Heart left ventricle (tissue), 16 donors: ENCODE measurements around the gene FOXR1. TPM values are rescaled to one million over a fixed set of nuclear protein-coding genes. Genes with fewer than 3 reads are reported as not detected.

Experiments
- ATAC-seq, 4 donors: fragments of 200-7000 bp; cut with Tn5 transposase; one replicate each; pipeline ENCODE4 v1.9.1; 2020 to 2022; ENCODE audit warnings: moderate library complexity in 4 of 4, mild to moderate bottlenecking in 3 of 4, moderate number of reproducible peaks in 1 of 4
- DNase-seq, 5 donors: peaks; one replicate each; pipeline ENCODE4 v3.0.0-alpha.2; 2020
- H3K27ac ChIP-seq, 12 donors: fragments of 200-600 bp; sonication (generic) in 4 of 12; one replicate each; pipeline versions ENCODE4 v1.5.0 to v1.8.0; 2016 to 2022; ENCODE audit warnings: mild to moderate bottlenecking in 2 of 12
- H3K27me3 ChIP-seq, 9 donors: fragments of 200-600 bp; sonication (generic) in 2 of 9; one replicate each; pipeline versions ENCODE4 v1.5.1 to v1.8.0; 2016 to 2022; ENCODE audit warnings: mild to moderate bottlenecking in 3 of 9
- H3K36me3 ChIP-seq, 9 donors: fragments of 200-600 bp; sonication (generic) in 2 of 9; one replicate each; pipeline versions ENCODE4 v1.5.0 to v1.8.0; 2018 to 2022; ENCODE audit warnings: mild to moderate bottlenecking in 2 of 9
- H3K4me1 ChIP-seq, 12 donors: fragments of 200-600 bp; sonication (generic) in 4 of 12; one replicate each; pipeline versions ENCODE4 v1.5.0 to v1.8.0; 2016 to 2022; ENCODE audit warnings: mild to moderate bottlenecking in 3 of 12
- H3K4me3 ChIP-seq, 12 donors: fragments of 200-600 bp; sonication (generic) in 4 of 12; one replicate each; pipeline versions ENCODE4 v1.5.0 to v1.8.0; 2017 to 2022; ENCODE audit warnings: mild to moderate bottlenecking in 9 of 12, moderate library complexity in 4 of 12
- H3K9me3 ChIP-seq, 12 donors: fragments of 200-600 bp; sonication (generic) in 4 of 12; one replicate each; pipeline versions ENCODE4 v1.5.0 to v1.8.0; 2016 to 2022; ENCODE audit warnings: mild to moderate bottlenecking in 1 of 12
- CTCF ChIP-seq, 12 donors: fragments of 200-600 bp; sonication (generic) in 4 of 12; IDR thresholded peaks; one replicate each; pipeline versions ENCODE4 v1.5.0 to v1.8.0; 2018 to 2022; ENCODE audit warnings: antibody characterized with exemption in 12 of 12, mild to moderate bottlenecking in 5 of 12
- POLR2A ChIP-seq, 2 donors: fragments of 450-650 bp; IDR thresholded peaks; one replicate each; pipeline ENCODE4 v1.6.1; 2017; ENCODE audit warnings: antibody characterized with exemption in 2 of 2, mild to moderate bottlenecking in 2 of 2, moderate library complexity in 2 of 2
- WGBS, 4 donors: extraction: QIAGEN DNeasy Blood & Tissue Kit in 2 of 4; methylation state at CpG; one replicate each; pipeline versions ENCODE4 v1.1.5 to v1.1.7; 2013 to 2018; 5-methylcytosine and 5-hydroxymethylcytosine counted together
- intact Hi-C, 10 donors: fragments of 100-400 bp; cut with DNase I; formaldehyde crosslinking; loops; one replicate each; pipeline versions ENCODE4 v1.11.1 to v1.14.2; 2022
- polyA plus RNA-seq, 2 donors: library from polyadenylated mRNA; stranded (reverse); fragments of 200-250 nt; gene quantifications; one replicate each; pipeline ENCODE4 v1.2.3, GENCODE V29; 2013
- total RNA-seq, 9 donors: library from RNA; depleted of rRNA in 2 of 9; stranded (reverse); fragments of >200 nt in 2 of 9; fragmentation: NEBNext Ultra II Directional in 3 of 9; extraction: Animal tissue kit (Norgen Biotek cat#: 25700) in 3 of 9; gene quantifications; one replicate each; pipeline versions ENCODE4 v1.1.0 to v1.2.4, GENCODE V29; 2016 to 2023
- donor health status: ischemic (EF 13 %, LVEDD 7.1; RV severe dilation, severe dysfunction).
- donor health status: healthy with polysubstance abuse.
- donor health status: DM: no; HTN: yes; CAD: no.
- donor health status: DM: no; HTN: no; CAD: no.
- donor health status: ischemic (EF 25% LVEDD 6.9; RV normal size, moderate dysfunction).
- donor health status: ischemic (EF 25% LVEDD 5.7; RV mildly dilated, moderate dysfunction).
- donor health status: healthy.
- donor health status: DM: yes; HTN: yes; CAD: no.
- donor health status: ischemic (EF 35%, LVEDD 5.7; RV mildly dilated, moderate dysfunction).
- donor health status: nonischemic (EF 11% LVEDD 7.7; RV severe dilation, severe dysfunction).
- donor health status: DM: yes; HTN: yes; CAD: no.
- donor health status: PGD.
- donor health status: ischemic (EF 29% LVEDD 5.4; RV normal size, mild dysfunction).
- donor health status: nonischemic (EF 23%, LVEDD 6.1; RV moderate dilation, normal function).

Gene FOXR1
- total and polyA plus RNA-seq, 11 donors: not detected

GRCh38 chr11:118923721-118924587, 47.6 kb upstream of the FOXR1 start:
- WGBS, 4 donors: 9 to 18% (median 13%) methylated on average over 7 of the region's 7 CpGs
- ATAC-seq: no peak
- peak in 1 of 5 donors; percentile 32 for DNase-seq

DNA sequence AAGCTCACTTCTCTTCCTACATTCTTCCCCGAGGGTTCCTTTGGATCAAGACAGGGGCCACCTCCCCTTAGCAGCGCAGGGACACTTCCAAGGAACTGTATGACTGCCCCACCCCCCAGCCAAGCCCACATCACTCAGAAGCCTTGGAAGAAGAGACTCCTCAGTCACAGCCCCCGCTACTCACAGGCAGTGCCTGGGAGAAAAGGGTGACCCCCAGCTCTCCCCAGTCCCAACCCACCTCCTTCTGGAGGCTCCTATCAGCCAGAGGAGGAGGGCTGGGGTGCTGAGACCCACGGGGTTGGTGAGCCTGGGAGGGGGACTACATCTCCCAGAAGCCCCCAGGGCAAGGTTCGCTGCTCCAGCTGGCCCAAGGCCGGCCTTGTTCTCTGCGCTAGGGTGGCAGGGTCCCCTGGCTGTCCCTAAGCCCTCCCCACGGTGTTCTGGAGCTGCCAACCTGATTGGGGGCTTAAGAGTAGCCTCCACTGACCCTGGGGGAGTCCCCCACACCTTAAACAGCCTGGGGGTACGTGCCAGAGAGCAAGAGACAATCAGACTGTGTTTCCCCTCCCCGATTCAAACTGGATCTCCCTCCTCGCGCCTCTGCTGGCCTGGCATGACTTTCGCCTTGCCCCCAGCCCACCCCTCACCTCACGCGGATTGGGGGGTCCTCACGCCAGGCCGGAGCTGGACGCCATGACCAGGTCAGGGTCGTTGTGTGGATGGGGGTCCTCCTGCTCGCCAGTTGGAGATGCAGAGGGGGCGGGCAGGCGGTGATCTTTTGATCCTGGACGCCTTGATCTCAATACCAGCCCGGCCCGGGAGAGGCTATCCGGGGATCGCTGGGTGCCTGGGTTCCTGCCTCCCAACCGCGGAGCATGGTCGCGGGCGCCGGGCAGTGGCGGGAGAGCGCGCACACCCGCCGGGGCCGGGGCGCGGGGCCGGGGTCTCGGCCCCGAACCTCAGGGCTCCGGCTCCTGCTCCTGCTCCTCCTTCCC, 46.7 kb upstream of the FOXR1 start:
- ATAC-seq: no peak
- H3K27ac ChIP-seq: peak overlapping the region; percentile 87 to 100 (median 94)
- 0 to 1% (median 0%) methylated on average over 33 to 45 of the region's 45 CpGs for WGBS, 4 donors
- H3K27me3 ChIP-seq: no peaks in the 10 kb centered on the region
- H3K4me1 ChIP-seq: peaks cover 7 to 68% (median 57%) of the 10 kb centered on the region in 12 donors
- DNase-seq: peak in 4 of 5 donors; percentile 64 to 80 (median 70)
- H3K4me3 ChIP-seq: peak overlapping the region; percentile 79 to 99 (median 92)
- TF ChIP-seq POLR2A (IDR thresholded peaks at IDR 0.05) (no peak), CTCF (IDR thresholded peaks at IDR 0.05) (no peak)
- intact Hi-C loops: loop anchor here in 5 of 10 donors (1.0 to 5.0 kb wide), 3 partner anchors 16 to 133 kb away; partner anchors contain the start of gene DDX6 (in 4 of the 5)
- no peaks in the 10 kb centered on the region for H3K9me3 ChIP-seq
- no peaks in the 10 kb centered on the region for H3K36me3 ChIP-seq

More at GRCh38 chr11:118923721-118924587, 47.6 kb upstream of the FOXR1 start:
- H3K27me3 ChIP-seq: no peaks in the 10 kb centered on the region
- peak overlapping the region; percentile 79 to 99 (median 92) for H3K4me3 ChIP-seq
- H3K27ac ChIP-seq: peak overlapping the region; percentile 87 to 100 (median 94)
- no peaks in the 10 kb centered on the region for H3K9me3 ChIP-seq
- H3K4me1 ChIP-seq: peaks cover 7 to 74% (median 66%) of the 10 kb centered on the region in 12 donors
- no peaks in the 10 kb centered on the region for H3K36me3 ChIP-seq
- intact Hi-C loops: loop anchor here in 1 of 10 donors (1.0 kb wide), 1 partner anchor 17 kb away; no protein-coding TSS in a partner anchor
- TF ChIP-seq CTCF (IDR thresholded peaks at IDR 0.05): no peak
- TF ChIP-seq POLR2A (IDR thresholded peaks at IDR 0.05): no peak

DNA sequence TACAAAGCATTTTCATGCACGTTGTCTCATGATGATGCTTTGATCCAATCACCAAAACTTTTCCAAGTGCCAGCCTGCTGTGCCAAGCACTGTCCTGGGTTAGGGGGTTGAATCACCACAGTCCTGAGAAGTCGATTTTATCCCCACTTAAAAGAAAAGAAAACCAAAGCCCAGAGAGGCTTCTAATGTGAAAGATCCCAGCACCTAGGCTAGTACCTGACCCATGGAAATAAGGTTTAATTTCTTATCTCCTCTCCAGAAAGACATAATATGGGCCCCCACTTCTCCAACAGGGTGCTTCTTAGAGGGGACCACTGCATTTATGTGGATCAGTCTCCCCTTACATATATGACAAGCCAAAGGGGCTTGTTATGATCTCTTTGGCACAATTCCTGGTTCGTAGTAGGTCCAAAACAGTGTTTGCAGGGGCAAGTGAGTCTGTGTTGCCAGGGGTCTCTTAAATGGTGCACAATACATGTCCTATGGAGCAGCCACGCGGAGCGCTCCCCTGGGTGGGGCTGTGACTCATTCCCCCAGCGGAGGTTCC, 43.9 kb upstream of the FOXR1 start:
- intact Hi-C loops: loop anchor here in 9 of 10 donors (1.0 to 5.0 kb wide), 7 partner anchors 18 to 237 kb away; partner anchors contain the start of gene DDX6 (in 6 of the 9)
- WGBS, 4 donors: 6 to 10% (median 8%) methylated on average over 7 of the region's 7 CpGs
- peak overlapping the region in 11 of 12 donors; percentile 94 to 100 (median 99) for H3K27ac ChIP-seq
- no peak for ATAC-seq
- DNase-seq: no peak
- H3K27me3 ChIP-seq: no peaks in the 10 kb centered on the region
- no peaks in the 10 kb centered on the region for H3K9me3 ChIP-seq
- peak overlapping the region in 10 of 12 donors; percentile 45 to 95 (median 82) for H3K4me3 ChIP-seq
- H3K36me3 ChIP-seq: no peaks in the 10 kb centered on the region
- no peak for TF ChIP-seq CTCF (IDR thresholded peaks at IDR 0.05)
- no peak for TF ChIP-seq POLR2A (IDR thresholded peaks at IDR 0.05)
- H3K4me1 ChIP-seq: peaks cover 3 to 50% (median 37%) of the 10 kb centered on the region in 12 donors
